Stimulated activated CD4-positive, alpha-beta T cell treated with anti-CD3 and anti-CD28 coated beads, TNF-alpha, amount 100 ng/mL, for 48 hours (primary cell): ENCODE measurements around the gene PCDHGB3.
"Not testable (repeated sequence)": the region's sequence is repeated elsewhere in the genome, so short reads cannot be mapped to it uniquely, and the experiment has no call there.

Experiments
- DNase-seq, 3 donors: peaks; one replicate each; pipeline ENCODE4 v3.0.0-alpha.2; 2020; ENCODE audit warnings: low read depth in 3 of 3

Gene PCDHGB3

DNA sequence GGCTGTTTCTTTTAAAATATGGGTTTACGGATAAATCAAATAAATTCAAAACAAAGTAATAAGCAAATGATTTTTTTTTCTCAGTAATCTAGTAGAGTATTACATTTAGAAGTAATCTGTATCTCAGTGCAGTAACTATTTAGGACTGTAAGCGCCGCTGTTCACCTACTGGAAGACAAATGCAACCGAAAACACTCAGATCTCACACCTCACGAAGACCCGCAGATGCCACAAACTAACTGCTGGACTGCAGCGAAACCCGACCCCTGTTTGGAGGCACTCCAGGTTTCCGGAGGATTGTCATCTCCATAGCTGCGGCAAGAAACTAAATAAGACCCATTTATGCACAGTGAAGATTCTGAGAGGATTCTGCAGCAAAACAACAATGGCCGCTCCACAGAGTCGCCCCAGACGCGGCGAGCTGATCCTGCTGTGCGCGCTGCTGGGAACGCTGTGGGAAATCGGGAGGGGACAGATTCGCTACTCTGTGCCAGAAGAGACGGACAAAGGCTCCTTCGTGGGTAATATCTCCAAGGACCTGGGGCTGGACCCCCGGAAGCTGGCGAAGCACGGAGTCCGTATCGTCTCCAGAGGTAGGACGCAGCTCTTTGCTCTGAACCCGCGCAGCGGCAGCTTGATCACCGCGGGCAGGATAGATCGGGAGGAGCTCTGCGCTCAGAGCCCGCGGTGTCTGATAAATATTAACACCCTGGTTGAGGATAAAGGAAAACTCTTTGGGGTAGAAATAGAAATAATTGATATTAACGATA is 22.6 kb downstream of the PCDHGB3 start, which contains the start of gene PCDHGA8:
Gene PCDHGA8 (plus strand): TSS at position 205 of the 770 bp plus-strand sequence. CDS start 181 bp downstream, at position 386.
- no peak for DNase-seq

DNA sequence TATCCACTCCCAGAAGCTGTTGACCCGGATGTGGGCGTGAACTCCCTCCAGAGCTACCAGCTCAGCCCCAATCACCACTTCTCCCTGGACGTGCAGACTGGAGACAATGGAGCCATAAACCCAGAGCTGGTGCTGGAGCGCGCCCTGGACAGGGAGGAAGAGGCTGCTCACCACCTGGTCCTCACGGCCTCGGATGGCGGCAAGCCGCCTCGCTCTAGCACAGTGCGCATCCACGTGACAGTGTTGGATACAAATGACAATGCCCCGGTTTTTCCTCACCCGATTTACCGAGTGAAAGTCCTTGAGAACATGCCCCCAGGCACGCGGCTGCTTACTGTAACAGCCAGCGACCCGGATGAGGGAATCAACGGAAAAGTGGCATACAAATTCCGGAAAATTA is 23.2 kb downstream of the PCDHGB3 start:
- no peak for DNase-seq

DNA sequence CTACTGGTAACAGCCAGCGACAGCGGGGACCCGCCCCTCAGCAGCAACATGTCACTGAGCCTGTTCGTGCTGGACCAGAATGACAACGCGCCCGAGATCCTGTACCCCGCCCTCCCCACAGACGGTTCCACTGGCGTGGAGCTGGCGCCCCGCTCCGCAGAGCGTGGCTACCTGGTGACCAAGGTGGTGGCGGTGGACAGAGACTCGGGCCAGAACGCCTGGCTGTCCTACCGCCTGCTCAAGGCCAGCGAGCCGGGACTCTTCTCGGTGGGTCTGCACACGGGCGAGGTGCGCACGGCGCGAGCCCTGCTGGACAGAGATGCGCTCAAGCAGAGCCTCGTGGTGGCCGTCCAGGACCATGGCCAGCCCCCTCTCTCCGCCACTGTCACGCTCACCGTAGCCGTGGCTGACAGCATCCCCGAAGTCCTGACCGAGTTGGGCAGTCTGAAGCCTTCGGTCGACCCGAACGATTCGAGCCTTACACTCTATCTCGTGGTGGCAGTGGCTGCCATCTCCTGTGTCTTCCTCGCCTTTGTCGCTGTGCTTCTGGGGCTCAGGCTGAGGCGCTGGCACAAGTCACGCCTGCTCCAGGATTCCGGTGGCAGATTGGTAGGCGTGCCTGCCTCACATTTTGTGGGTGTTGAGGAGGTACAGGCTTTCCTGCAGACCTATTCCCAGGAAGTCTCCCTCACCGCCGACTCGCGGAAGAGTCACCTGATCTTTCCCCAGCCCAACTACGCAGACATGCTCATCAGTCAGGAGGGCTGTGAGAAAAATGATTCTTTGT is 24.6 kb downstream of the PCDHGB3 start:
- not testable (repeated sequence) for DNase-seq

DNA sequence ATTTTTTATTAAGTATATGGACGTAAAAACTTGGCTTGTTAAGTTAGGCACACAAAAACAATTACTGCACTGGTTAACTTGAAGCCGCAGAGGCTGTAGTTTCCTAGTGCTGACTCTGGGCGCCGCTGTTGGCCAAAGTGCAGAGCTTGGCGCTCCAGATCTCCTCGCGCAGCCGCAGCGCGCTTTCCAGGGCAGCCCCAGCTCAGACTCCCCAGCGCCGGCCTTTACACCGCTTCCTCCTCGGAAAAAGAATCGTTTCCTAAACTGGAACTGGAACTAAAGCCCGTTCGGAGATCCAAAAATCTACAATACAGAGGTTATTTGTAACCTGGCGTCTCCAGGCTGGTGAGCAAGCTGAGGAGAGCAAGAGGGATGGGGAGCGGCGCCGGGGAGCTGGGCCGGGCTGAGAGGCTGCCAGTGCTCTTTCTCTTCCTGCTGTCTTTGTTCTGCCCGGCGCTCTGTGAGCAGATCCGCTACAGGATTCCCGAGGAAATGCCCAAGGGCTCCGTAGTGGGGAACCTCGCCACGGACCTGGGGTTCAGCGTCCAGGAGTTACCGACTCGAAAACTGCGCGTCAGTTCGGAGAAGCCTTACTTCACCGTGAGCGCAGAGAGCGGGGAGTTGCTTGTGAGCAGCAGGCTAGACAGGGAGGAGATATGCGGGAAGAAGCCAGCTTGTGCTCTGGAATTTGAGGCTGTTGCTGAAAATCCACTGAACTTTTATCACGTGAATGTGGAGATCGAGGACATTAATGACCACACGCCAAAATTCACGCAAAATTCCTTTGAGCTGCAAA is 27.9 kb downstream of the PCDHGB3 start, which contains the start of gene PCDHGB5:
Gene PCDHGB5 (plus strand): TSS at position 192 of the 796 bp plus-strand sequence. CDS start 181 bp downstream, at position 373.
- peak in 1 of 3 donors; percentile 24 for DNase-seq

DNA sequence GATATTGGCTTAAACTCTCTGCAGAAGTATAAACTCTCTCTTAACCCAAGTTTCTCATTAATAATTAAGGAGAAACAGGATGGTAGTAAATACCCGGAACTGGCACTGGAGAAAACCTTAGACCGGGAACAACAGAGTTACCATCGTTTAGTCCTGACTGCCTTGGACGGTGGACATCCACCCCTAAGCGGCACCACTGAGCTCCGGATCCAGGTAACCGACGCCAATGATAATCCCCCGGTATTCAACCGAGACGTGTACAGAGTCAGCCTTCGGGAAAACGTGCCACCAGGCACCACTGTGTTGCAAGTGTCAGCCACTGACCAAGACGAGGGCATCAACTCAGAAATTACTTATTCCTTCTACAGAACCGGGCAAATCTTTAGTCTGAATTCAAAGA is 28.6 kb downstream of the PCDHGB3 start:
- DNase-seq = no peak

DNA sequence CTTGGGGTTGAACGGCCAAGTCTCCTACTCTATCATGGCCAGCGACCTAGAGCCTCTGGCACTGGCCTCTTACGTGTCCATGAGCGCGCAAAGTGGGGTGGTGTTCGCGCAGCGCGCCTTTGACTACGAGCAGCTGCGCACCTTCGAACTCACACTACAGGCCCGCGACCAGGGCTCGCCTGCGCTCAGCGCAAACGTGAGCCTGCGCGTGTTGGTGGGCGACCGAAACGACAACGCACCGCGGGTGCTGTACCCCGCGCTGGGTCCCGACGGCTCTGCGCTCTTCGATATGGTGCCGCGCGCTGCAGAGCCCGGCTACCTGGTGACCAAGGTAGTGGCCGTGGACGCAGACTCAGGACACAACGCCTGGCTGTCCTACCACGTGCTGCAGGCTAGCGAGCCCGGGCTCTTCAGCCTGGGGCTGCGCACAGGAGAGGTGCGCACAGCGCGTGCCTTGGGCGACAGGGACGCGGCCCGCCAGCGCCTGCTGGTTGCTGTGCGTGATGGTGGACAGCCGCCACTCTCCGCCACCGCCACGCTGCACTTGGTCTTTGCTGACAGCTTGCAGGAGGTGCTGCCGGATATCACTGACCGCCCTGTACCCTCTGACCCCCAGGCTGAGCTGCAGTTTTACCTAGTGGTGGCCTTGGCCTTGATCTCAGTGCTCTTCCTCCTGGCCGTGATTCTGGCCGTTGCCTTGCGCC is 29.7 kb downstream of the PCDHGB3 start:
- no peak for DNase-seq

DNA sequence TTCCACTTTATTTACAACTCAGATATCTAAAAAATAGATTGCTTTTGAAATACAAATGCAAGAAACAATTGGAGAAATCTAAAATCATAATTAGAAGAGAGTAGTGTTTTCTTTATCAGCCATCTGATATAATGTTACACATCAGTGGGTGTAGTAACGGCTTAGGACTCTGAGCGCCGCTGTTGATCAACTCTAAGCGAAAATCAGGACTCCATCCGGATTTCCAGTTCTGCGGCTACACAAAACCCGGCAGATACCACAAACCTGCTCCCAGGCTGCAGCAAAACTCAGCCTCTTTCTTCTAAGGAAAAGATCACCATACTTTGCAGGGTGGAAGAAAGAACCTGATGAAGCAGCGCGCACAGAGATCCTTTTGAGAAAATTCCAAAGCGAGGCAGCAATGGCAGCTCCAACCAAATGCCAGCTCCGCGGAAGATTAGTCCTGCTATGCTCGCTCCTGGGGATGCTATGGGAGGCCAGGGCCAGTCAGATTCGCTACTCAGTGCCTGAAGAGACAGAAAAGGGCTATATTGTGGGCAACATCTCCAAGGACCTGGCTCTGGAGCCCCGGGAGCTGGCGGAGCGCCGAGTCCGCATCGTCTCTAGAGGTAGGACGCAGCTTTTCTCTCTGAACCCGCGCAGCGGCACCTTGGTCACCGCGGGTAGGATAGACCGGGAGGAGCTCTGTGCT is 32.7 kb downstream of the PCDHGB3 start, which contains the start of gene PCDHGA9:
Gene PCDHGA9 (plus strand): TSS at position 226 of the 691 bp plus-strand sequence. CDS start 175 bp downstream, at position 401.
- no peak for DNase-seq

DNA sequence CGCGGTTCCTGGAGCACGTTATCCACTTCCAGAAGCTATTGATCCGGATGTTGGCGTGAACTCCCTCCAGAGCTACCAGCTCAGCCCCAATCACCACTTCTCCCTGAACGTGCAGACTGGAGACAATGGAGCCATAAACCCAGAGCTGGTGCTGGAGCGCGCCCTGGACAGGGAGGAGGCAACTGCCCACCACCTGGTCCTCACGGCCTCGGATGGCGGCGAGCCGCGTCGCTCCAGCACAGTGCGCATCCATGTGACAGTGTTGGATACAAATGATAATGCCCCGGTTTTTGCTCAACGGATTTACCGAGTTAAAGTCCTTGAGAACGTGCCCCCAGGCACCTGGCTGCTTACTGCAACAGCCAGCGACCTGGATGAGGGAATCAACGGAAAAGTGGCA is 33.3 kb downstream of the PCDHGB3 start:
- no peak for DNase-seq

DNA sequence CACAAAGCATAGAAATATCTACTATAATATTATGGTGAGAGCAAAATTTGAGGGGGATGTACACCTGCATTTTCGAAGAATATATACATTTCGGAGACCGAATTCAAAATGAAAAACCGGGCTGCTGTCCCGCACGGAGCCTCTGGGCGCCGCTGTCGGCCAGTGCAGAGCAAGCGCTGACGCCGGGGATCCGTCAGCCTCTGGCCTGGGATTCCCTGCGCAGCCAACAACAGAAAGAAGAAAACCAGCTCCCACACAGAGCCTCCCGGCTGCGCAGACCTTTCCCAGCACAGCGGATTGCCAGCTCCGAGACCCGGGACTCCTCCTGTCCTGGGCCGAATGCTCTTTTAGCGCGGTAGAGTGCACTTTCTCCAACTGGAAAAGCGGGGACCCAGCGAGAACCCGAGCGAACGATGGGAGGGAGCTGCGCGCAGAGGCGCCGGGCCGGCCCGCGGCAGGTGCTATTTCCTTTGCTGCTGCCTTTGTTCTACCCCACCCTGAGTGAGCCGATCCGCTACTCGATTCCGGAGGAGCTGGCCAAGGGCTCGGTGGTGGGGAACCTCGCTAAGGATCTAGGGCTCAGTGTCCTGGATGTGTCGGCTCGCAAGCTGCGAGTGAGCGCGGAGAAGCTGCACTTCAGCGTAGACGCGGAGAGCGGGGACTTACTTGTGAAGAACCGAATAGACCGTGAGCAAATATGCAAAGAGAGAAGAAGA is 37.9 kb downstream of the PCDHGB3 start, which contains the start of gene PCDHGB6:
Gene PCDHGB6 (plus strand): TSS at position 232 of the 716 bp plus-strand sequence. CDS start 182 bp downstream, at position 414.
- not testable (repeated sequence) for DNase-seq

DNA sequence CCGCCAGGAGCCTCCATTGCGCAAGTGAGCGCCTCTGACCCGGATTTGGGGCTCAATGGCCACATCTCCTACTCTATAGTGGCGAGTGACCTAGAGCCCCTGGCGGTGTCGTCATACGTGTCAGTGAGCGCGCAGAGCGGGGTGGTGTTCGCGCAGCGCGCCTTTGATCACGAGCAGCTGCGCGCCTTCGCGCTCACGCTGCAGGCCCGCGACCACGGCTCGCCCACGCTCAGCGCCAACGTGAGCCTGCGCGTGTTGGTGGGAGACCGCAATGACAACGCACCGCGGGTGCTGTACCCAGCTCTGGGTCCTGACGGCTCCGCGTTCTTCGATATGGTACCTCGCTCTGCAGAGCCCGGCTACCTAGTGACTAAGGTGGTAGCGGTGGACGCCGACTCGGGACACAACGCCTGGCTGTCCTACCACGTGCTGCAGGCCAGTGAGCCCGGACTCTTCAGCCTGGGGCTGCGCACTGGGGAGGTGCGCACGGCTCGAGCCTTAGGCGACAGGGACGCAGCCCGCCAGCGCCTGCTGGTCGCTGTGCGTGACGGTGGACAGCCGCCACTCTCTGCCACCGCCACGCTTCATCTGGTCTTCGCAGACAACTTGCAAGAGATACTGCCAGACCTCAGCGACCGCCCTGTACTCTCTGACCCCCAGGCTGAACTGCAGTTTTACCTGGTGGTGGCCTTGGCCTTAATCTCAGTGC is 39.7 kb downstream of the PCDHGB3 start:
- no peak for DNase-seq

DNA sequence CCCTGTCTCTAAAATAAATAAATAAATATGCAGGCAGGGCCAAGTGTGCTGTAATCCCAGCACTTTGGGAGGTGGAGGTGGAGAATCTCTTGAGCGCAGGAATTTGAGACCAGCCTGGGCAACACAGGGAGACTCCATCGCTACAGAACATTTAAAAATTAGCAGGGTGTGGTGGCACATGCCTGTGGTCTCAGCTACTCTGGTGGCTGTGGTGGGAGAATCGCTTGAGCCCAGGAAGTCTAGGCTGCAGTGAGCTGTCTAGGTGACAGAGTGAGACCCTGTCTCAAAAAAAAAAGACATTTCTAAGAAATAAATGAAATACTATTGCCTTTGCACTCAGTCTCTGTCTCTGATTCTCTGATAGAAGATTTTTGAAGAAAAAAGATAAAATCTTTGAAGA is 41.5 kb downstream of the PCDHGB3 start:
- DNase-seq = no peak

DNA sequence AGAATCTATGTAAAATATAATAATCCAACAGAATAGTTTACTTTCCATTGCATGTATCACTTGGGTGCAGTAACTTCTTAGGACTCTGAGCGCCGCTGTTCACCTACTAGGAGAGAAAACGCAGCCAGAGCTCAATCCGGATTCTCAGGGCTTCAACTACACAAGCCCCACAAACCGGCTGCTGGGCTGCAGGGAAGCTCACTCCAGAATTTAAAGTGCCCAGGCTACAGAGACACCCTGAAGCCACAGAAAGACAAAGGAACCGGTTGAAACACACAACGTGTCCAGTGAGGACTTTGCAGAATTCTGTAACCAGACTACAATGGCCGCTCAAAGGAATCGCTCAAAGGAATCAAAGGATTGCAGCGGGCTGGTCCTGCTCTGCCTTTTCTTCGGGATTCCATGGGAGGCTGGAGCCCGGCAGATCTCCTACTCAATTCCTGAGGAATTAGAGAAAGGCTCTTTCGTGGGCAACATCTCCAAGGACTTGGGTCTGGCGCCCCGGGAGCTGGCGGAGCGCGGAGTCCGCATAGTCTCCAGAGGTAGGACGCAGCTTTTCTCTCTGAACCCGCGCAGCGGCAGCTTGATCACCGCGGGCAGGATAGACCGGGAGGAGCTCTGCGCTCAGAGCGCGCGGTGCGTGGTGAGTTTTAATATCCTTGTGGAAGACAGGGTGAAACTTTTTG is 43.0 kb downstream of the PCDHGB3 start, which contains the start of gene PCDHGA10:
Gene PCDHGA10 (plus strand): TSS at position 134 of the 686 bp plus-strand sequence. CDS start 189 bp downstream, at position 323.
- DNase-seq = peak in 1 of 3 donors; percentile 22

DNA sequence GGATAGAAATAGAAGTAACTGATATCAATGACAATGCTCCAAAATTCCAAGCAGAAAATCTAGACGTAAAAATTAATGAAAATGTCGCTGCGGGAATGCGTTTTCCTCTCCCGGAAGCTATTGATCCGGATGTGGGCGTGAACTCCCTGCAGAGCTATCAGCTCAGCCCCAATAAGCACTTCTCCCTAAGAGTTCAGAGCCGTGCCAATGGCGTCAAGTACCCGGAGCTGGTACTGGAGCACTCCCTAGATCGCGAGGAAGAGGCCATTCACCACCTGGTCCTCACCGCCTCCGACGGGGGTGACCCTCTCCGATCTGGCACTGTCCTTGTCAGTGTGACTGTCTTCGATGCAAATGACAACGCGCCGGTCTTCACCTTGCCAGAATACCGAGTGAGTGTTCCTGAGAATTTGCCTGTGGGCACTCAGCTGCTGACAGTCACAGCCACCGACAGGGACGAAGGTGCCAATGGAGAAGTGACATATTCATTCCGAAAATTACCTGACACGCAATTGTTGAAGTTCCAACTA is 43.6 kb downstream of the PCDHGB3 start:
- DNase-seq = no peak

DNA sequence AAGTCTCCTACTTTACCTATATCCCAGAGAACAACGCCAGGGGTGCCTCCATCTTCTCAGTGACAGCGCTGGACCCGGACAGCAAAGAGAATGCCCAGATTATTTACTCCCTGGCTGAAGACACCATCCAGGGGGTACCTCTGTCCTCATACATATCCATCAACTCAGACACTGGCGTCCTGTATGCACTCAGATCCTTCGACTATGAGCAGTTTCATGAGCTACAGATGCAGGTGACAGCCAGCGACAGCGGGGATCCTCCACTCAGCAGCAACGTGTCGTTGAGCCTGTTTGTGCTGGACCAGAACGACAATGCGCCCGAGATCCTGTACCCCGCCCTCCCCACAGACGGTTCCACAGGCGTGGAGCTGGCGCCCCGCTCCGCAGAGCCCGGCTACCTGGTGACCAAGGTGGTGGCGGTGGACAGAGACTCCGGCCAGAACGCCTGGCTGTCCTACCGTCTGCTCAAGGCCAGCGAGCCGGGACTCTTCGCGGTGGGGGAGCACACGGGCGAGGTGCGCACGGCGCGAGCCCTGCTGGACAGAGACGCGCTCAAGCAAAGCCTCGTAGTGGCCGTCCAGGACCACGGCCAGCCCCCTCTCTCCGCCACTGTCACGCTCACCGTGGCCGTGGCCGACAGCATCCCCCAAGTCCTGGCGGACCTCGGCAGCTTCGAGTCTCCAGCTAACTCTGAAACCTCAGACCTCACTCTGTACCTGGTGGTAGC is 44.7 kb downstream of the PCDHGB3 start:
- not testable (repeated sequence) for DNase-seq

DNA sequence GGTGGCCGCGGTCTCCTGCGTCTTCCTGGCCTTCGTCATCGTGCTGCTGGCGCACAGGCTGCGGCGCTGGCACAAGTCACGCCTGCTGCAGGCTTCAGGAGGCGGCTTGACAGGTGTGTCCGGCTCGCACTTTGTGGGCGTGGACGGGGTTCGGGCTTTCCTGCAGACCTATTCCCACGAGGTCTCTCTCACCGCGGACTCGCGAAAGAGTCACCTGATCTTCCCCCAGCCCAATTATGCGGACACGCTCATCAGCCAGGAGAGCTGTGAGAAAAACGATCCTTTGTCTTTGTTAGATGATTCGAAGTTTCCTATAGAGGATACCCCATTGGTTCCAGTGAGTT is 45.2 kb downstream of the PCDHGB3 start:
- not testable (repeated sequence) for DNase-seq

DNA sequence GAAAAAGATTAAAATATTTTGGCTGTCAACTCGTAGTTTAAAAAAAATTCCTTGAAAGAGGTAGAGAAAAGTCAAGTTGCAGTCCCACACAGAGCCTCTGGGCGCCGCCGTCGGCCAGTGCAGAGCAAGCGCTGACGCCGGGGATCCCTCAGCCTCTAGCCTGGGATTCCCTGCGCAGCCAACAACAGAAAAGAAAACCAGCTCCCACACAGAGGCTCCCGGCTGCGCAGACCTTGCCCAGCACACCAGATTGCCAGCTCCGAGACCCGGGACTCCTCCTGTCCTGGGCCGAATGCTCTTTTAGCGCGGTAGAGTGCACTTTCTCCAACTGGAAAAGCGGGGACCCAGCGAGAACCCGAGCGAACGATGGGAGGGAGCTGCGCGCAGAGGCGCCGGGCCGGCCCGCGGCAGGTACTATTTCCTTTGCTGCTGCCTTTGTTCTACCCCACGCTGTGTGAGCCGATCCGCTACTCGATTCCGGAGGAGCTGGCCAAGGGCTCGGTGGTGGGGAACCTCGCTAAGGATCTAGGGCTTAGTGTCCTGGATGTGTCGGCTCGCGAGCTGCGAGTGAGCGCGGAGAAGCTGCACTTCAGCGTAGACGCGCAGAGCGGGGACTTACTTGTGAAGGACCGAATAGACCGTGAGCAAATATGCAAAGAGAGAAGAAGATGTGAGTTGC is 47.6 kb downstream of the PCDHGB3 start, which contains the start of gene PCDHGB7:
Gene PCDHGB7 (plus strand): TSS at position 184 of the 679 bp plus-strand sequence. CDS start 183 bp downstream, at position 367.
- DNase-seq = peak in 2 of 3 donors; percentile 19 to 50
